Measurements from ENCODE around the gene HUS1B. TPM values are rescaled to one million over a fixed set of nuclear protein-coding genes. Genes with fewer than 3 reads are reported as not detected.
A peak's percentile ranks its signal among the peaks of the same experiment; 100 is the strongest.

HUS1B gene
- total and polyA plus RNA-seq, 2 experiments from 2014 or later, result 1.3 to 3.9 TPM

- H3K4me2 ChIP-seq, result no peak overlapping the region; the same call in 1 of the 2 replicates
- no peaks in the 10 kb centered on the region for H4K20me1 ChIP-seq (replicated peaks; ENCODE audit: insufficient read depth)
- H3K27ac ChIP-seq (ENCODE audit: low read depth), result no peak overlapping the region
- Mint-ChIP-seq H3K4me1 (peaks cover 48% of the 10 kb centered on the region), H3K9me3 (no peaks in the 10 kb centered on the region), H3K27ac (0 out of 2 replicates have a peak overlapping the region, but pooled peaks have one; percentile 72), H3K36me3 (ENCODE audit: low read depth) (peaks cover 31% of the 10 kb centered on the region), H3K4me3 (no peak overlapping the region), H3K27me3 (ENCODE audit: insufficient read depth, low read depth, poor library complexity) (peaks cover 6% of the 10 kb centered on the region)
- no peaks in the 10 kb centered on the region; the same call in 1 of the 2 replicates for H3K36me3 ChIP-seq (ENCODE audit: insufficient read depth)
- TF ChIP-seq, protein P1, sequence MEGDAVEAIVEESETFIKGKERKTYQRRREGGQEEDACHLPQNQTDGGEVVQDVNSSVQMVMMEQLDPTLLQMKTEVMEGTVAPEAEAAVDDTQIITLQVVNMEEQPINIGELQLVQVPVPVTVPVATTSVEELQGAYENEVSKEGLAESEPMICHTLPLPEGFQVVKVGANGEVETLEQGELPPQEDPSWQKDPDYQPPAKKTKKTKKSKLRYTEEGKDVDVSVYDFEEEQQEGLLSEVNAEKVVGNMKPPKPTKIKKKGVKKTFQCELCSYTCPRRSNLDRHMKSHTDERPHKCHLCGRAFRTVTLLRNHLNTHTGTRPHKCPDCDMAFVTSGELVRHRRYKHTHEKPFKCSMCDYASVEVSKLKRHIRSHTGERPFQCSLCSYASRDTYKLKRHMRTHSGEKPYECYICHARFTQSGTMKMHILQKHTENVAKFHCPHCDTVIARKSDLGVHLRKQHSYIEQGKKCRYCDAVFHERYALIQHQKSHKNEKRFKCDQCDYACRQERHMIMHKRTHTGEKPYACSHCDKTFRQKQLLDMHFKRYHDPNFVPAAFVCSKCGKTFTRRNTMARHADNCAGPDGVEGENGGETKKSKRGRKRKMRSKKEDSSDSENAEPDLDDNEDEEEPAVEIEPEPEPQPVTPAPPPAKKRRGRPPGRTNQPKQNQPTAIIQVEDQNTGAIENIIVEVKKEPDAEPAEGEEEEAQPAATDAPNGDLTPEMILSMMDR (conservative IDR thresholded peaks at IDR 0.05; ENCODE audit: low read depth in 2 of 2), result no peak
- no peak for TF ChIP-seq ZNF114 (CRISPR knock-in tag; IDR thresholded peaks at IDR 0.05)
- TF ChIP-seq EZH2 (IDR thresholded peaks at IDR 0.05; ENCODE audit: low read depth, unreplicated experiment), result no peak
- TF ChIP-seq EZH2phosphoT487 (IDR thresholded peaks at IDR 0.05; ENCODE audit: unreplicated experiment), result no peak
- no peak for TF ChIP-seq JUNB (IDR thresholded peaks at IDR 0.05; ENCODE audit: unreplicated experiment)
- no peak for TF ChIP-seq NANOG (IDR thresholded peaks at IDR 0.05; ENCODE audit: borderline replicate concordance)
- no peak for TF ChIP-seq POLR2AphosphoS5 (IDR thresholded peaks at IDR 0.05; ENCODE audit: low read depth)
- no peaks in the 10 kb centered on the region for H3K27me3 ChIP-seq (ENCODE audit: insufficient read depth)
- peaks cover 44% of the 10 kb centered on the region for H3K79me2 ChIP-seq (replicated peaks; ENCODE audit: insufficient read depth)
- DNase-seq (ENCODE audit: low spot score), result no peak
- H3K4me1 ChIP-seq (ENCODE audit: insufficient read depth), result peaks cover 36% of the 10 kb centered on the region
- no peak overlapping the region for H3K4me3 ChIP-seq
- no peaks in the 10 kb centered on the region for H3K9me2 ChIP-seq (ENCODE audit: insufficient read depth)
- ATAC-seq, result no peak
- H3F3A ChIP-seq (replicated peaks; ENCODE audit: low read depth), result no peaks in the 10 kb centered on the region
- no peak overlapping the region for H2AFZ ChIP-seq
Observed at GRCh38 chr6:622462-622861, 34.4 kb downstream of the HUS1B start.

DNA sequence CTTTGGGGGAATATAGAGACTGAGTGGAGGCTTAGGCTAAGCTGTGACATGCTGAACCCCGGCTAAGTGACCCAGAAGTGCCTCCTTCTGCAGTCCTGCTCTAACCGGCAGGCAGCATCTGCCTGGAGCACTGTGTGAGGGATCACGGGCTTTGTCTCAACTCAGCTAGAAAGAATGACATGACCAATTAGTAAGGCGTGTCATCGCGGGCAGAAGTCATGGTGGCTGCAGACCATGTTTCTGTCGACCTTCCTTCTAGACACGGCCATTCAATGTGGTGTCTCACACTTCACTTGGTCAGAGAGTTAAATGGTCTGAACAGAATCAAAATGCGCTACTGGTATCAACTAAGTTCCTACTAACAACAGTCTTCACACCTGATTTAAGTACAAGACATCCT lies 35.0 kb downstream of the HUS1B start:
- Histone ChIP-seq H3K27ac (ENCODE audit: low read depth) (no peak overlapping the region), H3K4me3 (no peak overlapping the region), H3K79me2 (replicated peaks; ENCODE audit: insufficient read depth) (peaks cover 44% of the 10 kb centered on the region), H4K20me1 (replicated peaks; ENCODE audit: insufficient read depth) (no peaks in the 10 kb centered on the region), H3K9me2 (ENCODE audit: insufficient read depth) (no peaks in the 10 kb centered on the region), H3K36me3 (ENCODE audit: insufficient read depth) (no peaks in the 10 kb centered on the region; the same call in 1 of the 2 replicates), H3K27me3 (ENCODE audit: insufficient read depth) (no peaks in the 10 kb centered on the region), H2AFZ (no peak overlapping the region), H3K4me1 (ENCODE audit: insufficient read depth) (peaks cover 31% of the 10 kb centered on the region), H3F3A (replicated peaks; ENCODE audit: low read depth) (no peaks in the 10 kb centered on the region), H3K4me2 (no peak overlapping the region; the same call in 1 of the 2 replicates)
- H3K36me3 Mint-ChIP-seq (ENCODE audit: low read depth), result peaks cover 35% of the 10 kb centered on the region
- peak overlapping the region; percentile 72; the same call in 1 of the 2 replicates for H3K27ac Mint-ChIP-seq
- H3K4me1 Mint-ChIP-seq, result peaks cover 43% of the 10 kb centered on the region
- no peaks in the 10 kb centered on the region for H3K9me3 Mint-ChIP-seq
- peaks cover 6% of the 10 kb centered on the region for H3K27me3 Mint-ChIP-seq (ENCODE audit: insufficient read depth, low read depth, poor library complexity)
- ATAC-seq, result no peak
- DNase-seq (ENCODE audit: low spot score), result no peak
- no peak overlapping the region for H3K4me3 Mint-ChIP-seq
- TF ChIP-seq, protein P2, sequence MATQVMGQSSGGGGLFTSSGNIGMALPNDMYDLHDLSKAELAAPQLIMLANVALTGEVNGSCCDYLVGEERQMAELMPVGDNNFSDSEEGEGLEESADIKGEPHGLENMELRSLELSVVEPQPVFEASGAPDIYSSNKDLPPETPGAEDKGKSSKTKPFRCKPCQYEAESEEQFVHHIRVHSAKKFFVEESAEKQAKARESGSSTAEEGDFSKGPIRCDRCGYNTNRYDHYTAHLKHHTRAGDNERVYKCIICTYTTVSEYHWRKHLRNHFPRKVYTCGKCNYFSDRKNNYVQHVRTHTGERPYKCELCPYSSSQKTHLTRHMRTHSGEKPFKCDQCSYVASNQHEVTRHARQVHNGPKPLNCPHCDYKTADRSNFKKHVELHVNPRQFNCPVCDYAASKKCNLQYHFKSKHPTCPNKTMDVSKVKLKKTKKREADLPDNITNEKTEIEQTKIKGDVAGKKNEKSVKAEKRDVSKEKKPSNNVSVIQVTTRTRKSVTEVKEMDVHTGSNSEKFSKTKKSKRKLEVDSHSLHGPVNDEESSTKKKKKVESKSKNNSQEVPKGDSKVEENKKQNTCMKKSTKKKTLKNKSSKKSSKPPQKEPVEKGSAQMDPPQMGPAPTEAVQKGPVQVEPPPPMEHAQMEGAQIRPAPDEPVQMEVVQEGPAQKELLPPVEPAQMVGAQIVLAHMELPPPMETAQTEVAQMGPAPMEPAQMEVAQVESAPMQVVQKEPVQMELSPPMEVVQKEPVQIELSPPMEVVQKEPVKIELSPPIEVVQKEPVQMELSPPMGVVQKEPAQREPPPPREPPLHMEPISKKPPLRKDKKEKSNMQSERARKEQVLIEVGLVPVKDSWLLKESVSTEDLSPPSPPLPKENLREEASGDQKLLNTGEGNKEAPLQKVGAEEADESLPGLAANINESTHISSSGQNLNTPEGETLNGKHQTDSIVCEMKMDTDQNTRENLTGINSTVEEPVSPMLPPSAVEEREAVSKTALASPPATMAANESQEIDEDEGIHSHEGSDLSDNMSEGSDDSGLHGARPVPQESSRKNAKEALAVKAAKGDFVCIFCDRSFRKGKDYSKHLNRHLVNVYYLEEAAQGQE (IDR thresholded peaks at IDR 0.05; ENCODE audit: unreplicated experiment), result no peak
- TF ChIP-seq, protein P1 (conservative IDR thresholded peaks at IDR 0.05; ENCODE audit: low read depth in 2 of 2), result no peak
- no peak for TF ChIP-seq ZNF331 (CRISPR knock-in tag; IDR thresholded peaks at IDR 0.05; ENCODE audit: low read depth)
